PC-3 (cell line): ENCODE data around the gene SEPTIN5. TPM values are rescaled to one million over a fixed set of nuclear protein-coding genes. Genes with fewer than 3 reads are reported as not detected.

Experiments used
- ATAC-seq: fragments of 200-7000 bp; cut with Tn5 transposase; 2 replicates; pipeline ENCODE4 v1.9.1; 2020; ENCODE audit warnings: mild to moderate bottlenecking, moderate library complexity
- BruUV-seq: library from RNA; stranded (reverse); fragments of 400-500 nt; replicated peaks from 2 replicates; lab custom pipeline; 2021; lab: Mats Ljungman, UMichigan
- CTCF ChIA-PET: fragments of 300-600 bp; sonication (Branson Sonifier 250); formaldehyde crosslinking; loops from one replicate; lab custom pipeline; 2022; ENCODE audit warnings: antibody characterized with exemption; lab: Charles Lee
- POLR2A ChIA-PET: fragments of 300-600 bp; sonication (Branson Sonifier 250); formaldehyde crosslinking; loops from one replicate; lab custom pipeline; 2022; ENCODE audit warnings: antibody characterized with exemption; ENCODE audit not compliant: unreplicated experiment; lab: Charles Lee
- DNase-seq: peaks from one replicate; pipeline ENCODE4 v3.0.0-alpha.2; 2015
- H2AFZ ChIP-seq: fragments of 300-600 bp; sonication (generic); 2 replicates; pipeline ENCODE4 v1.6.0; 2016; ENCODE audit warnings: antibody characterized with exemption, low read length
- H3F3A ChIP-seq: fragments of 300-600 bp; sonication (generic); one replicate; pipeline ENCODE4 v1.6.0; 2017; ENCODE audit warnings: antibody characterized with exemption, low read length, control low read depth, mild to moderate bottlenecking; ENCODE audit not compliant: unreplicated experiment
- H3K27ac ChIP-seq: fragments of 300-600 bp; sonication (generic); 2 replicates; pipeline ENCODE4 v1.5.1; 2016; ENCODE audit warnings: mild to moderate bottlenecking, low read length
- H3K27me3 ChIP-seq: fragments of 300-600 bp; sonication (generic); 2 replicates; pipeline ENCODE4 v1.6.1; 2016; ENCODE audit warnings: low read length, mixed read lengths
- H3K36me3 ChIP-seq: fragments of 300-600 bp; sonication (generic); 2 replicates; pipeline ENCODE4 v1.6.1; 2016; ENCODE audit warnings: low read depth, mixed run types, low read length, mixed read lengths
- H3K4me1 ChIP-seq: fragments of 300-600 bp; sonication (generic); 2 replicates; pipeline ENCODE4 v1.5.1; 2016; ENCODE audit warnings: low read length; ENCODE audit not compliant: insufficient read depth
- H3K4me2 ChIP-seq: fragments of 300-600 bp; sonication (generic); 2 replicates; pipeline ENCODE4 v1.6.0; 2016; ENCODE audit warnings: low read length
- H3K4me3 ChIP-seq: fragments of 300-600 bp; sonication (generic); 2 replicates; pipeline ENCODE4 v1.5.1; 2016; ENCODE audit warnings: mild to moderate bottlenecking, low read length, mixed read lengths
- H3K79me2 ChIP-seq: fragments of 300-600 bp; sonication (generic); 2 replicates; pipeline ENCODE4 v1.6.1; 2017; ENCODE audit warnings: low read length, mixed read lengths
- H3K9ac ChIP-seq: fragments of 300-600 bp; sonication (generic); 2 replicates; pipeline ENCODE4 v1.6.0; 2016; ENCODE audit warnings: mild to moderate bottlenecking, low read length
- H3K9me2 ChIP-seq: fragments of 300-600 bp; sonication (generic); replicated peaks from 2 replicates; pipeline ENCODE4 v1.6.1; 2016; ENCODE audit warnings: mixed run types, low read length, mixed read lengths
- H3K9me3 ChIP-seq: fragments of 300-600 bp; sonication (generic); 2 replicates; pipeline ENCODE4 v1.6.1; 2016; ENCODE audit warnings: low read length, mixed read lengths
- H4K20me1 ChIP-seq: fragments of 300-600 bp; sonication (generic); 2 replicates; pipeline ENCODE4 v1.6.1; 2016; ENCODE audit warnings: low read length, mixed read lengths
- EZH2 ChIP-seq: fragments of 300-600 bp; sonication (generic); IDR thresholded peaks from one replicate; pipeline ENCODE4 v1.6.1; 2017; ENCODE audit warnings: antibody characterized with exemption, mild to moderate bottlenecking, low read length; ENCODE audit not compliant: unreplicated experiment
- EZH2phosphoT487 ChIP-seq: fragments of 300-600 bp; sonication (generic); IDR thresholded peaks from 2 replicates; pipeline ENCODE4 v1.6.1; 2018; ENCODE audit warnings: mild to moderate bottlenecking, antibody characterized with exemption, low read length, borderline replicate concordance
- intact Hi-C: fragments of 100-400 bp; cut with micrococcal nuclease; formaldehyde crosslinking; loops from 2 replicates; pipeline ENCODE4 v1.9.0; 2023
- total RNA-seq: library from RNA; depleted of rRNA; stranded (reverse); fragments of >200 nt; gene quantifications from 2 replicates; pipeline ENCODE4 v1.2.3, GENCODE V29; 2014
- TF ChIP-seq, protein P1 (sequence below): fragments of 300-600 bp; sonication (generic); conservative IDR thresholded peaks from 2 replicates; pipeline ENCODE4 v1.5.1; 2017; ENCODE audit warnings: antibody characterized with exemption, low read depth, mild to moderate bottlenecking, low read length

SEPTIN5 gene
- total RNA-seq, 1 experiment from 2014 or later = 27.5 TPM

DNA sequence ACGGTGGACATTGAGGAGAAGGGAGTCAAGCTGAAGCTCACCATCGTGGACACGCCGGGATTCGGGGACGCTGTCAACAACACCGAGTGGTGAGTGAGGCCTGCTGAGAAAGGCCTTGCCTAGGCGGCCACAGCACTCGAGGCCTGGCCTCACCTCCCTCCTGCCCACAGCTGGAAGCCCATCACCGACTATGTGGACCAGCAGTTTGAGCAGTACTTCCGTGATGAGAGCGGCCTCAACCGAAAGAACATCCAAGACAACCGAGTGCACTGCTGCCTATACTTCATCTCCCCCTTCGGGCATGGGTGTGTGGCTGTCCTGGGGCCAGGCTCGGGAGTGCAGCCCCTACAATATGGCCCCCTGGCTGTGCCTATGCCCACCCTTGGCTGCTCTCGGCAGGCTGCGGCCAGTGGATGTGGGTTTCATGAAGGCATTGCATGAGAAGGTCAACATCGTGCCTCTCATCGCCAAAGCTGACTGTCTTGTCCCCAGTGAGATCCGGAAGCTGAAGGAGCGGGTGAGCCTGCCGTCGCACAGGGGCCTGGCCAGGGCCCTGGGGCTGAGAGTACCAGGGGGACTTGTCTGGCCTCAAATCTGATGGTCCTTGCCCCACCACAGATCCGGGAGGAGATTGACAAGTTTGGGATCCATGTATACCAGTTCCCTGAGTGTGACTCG is 6.0 kb downstream of the SEPTIN5 start:
- no peaks in the 10 kb centered on the region for H3F3A ChIP-seq
- CTCF ChIA-PET = no interaction called here
- no peak for DNase-seq
- POLR2A ChIA-PET = no interaction called here
- H3K9me3 ChIP-seq = no peaks in the 10 kb centered on the region
- no peak overlapping the region for H3K4me3 ChIP-seq
- H3K9ac ChIP-seq = no peak overlapping the region
- intact Hi-C loops = no loop called here
- no peaks in the 10 kb centered on the region for H3K4me1 ChIP-seq
- no peaks in the 10 kb centered on the region for H3K9me2 ChIP-seq
- BruUV-seq = no TSS peak
- H3K79me2 ChIP-seq = no peaks in the 10 kb centered on the region
- TF ChIP-seq EZH2phosphoT487 = no peak
- no peak for TF ChIP-seq EZH2
- TF ChIP-seq, protein P1, sequence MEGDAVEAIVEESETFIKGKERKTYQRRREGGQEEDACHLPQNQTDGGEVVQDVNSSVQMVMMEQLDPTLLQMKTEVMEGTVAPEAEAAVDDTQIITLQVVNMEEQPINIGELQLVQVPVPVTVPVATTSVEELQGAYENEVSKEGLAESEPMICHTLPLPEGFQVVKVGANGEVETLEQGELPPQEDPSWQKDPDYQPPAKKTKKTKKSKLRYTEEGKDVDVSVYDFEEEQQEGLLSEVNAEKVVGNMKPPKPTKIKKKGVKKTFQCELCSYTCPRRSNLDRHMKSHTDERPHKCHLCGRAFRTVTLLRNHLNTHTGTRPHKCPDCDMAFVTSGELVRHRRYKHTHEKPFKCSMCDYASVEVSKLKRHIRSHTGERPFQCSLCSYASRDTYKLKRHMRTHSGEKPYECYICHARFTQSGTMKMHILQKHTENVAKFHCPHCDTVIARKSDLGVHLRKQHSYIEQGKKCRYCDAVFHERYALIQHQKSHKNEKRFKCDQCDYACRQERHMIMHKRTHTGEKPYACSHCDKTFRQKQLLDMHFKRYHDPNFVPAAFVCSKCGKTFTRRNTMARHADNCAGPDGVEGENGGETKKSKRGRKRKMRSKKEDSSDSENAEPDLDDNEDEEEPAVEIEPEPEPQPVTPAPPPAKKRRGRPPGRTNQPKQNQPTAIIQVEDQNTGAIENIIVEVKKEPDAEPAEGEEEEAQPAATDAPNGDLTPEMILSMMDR = no peak
- ATAC-seq = no peak
- no peaks in the 10 kb centered on the region for H4K20me1 ChIP-seq
- no peaks in the 10 kb centered on the region for H3K27me3 ChIP-seq
- H3K36me3 ChIP-seq = no peaks in the 10 kb centered on the region
- no peak overlapping the region for H3K27ac ChIP-seq
- no peak overlapping the region for H2AFZ ChIP-seq
- no peak overlapping the region for H3K4me2 ChIP-seq

- Histone ChIP-seq H3K36me3 (no peaks in the 10 kb centered on the region), H3K9ac (no peak overlapping the region), H3K4me3 (no peak overlapping the region), H3K4me2 (no peak overlapping the region), H3K9me2 (no peaks in the 10 kb centered on the region), H3F3A (no peaks in the 10 kb centered on the region), H4K20me1 (no peaks in the 10 kb centered on the region), H3K9me3 (no peaks in the 10 kb centered on the region), H3K4me1 (no peaks in the 10 kb centered on the region), H2AFZ (no peak overlapping the region), H3K27me3 (no peaks in the 10 kb centered on the region), H3K79me2 (no peaks in the 10 kb centered on the region), H3K27ac (no peak overlapping the region)
- TF ChIP-seq EZH2phosphoT487 = no peak
- TF ChIP-seq, protein P1 = no peak
- TF ChIP-seq EZH2 = no peak
- intact Hi-C loops = no loop called here
- no peak for DNase-seq
- ChIA-PET CTCF (no interaction called here), POLR2A (no interaction called here)
- ATAC-seq = no peak
- BruUV-seq = no TSS peak
Observed at GRCh38 chr22:19720999-19721329, 6.7 kb downstream of the SEPTIN5 start.

DNA sequence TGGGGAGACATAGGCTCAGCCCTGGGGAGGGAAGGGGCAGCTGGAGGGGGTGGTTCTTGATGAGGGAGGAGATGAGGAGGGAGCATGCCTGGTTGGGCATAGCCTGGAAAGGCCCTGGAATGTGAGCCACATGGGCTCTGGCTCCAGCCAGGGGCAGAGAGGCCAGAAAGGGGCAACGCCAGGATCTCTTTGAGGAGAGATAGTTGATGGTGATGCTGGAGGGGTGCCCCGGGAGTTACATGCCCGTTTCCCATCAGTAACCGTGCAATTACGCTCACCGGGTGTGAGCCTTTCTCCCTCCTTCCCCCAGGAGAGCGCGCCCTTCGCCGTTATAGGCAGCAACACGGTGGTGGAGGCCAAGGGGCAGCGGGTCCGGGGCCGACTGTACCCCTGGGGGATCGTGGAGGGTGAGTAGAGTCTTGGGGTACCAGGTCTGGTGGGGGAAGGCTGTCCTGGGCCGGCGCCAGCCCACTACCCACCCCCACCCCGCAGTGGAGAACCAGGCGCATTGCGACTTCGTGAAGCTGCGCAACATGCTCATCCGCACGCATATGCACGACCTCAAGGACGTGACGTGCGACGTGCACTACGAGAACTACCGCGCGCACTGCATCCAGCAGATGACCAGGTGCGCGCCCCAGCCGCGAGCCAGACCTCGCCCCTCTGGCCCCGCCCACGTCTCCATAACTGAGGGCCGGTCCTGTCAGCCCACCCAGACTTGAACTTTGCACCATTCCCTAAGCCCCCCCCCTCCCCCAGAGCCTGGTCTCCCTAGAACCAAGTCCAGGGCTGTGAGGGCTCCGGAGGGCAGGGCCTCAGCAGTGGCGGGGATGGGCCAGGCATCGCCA is 7.3 kb downstream of the SEPTIN5 start:
- no peak for ATAC-seq
- H2AFZ ChIP-seq = no peak overlapping the region
- H3K9me3 ChIP-seq = no peaks in the 10 kb centered on the region
- CTCF ChIA-PET = no interaction called here
- POLR2A ChIA-PET = no interaction called here
- intact Hi-C loops = no loop called here
- DNase-seq = no peak
- TF ChIP-seq EZH2 (no peak), EZH2phosphoT487 (no peak)
- TF ChIP-seq, protein P1 = no peak
- no peaks in the 10 kb centered on the region for H3K9me2 ChIP-seq
- H3K79me2 ChIP-seq = no peaks in the 10 kb centered on the region
- no peak overlapping the region for H3K4me3 ChIP-seq
- H3K27me3 ChIP-seq = no peaks in the 10 kb centered on the region
- H3K4me2 ChIP-seq = no peak overlapping the region
- H3K9ac ChIP-seq = no peak overlapping the region
- BruUV-seq = no TSS peak
- H4K20me1 ChIP-seq = no peaks in the 10 kb centered on the region
- H3K4me1 ChIP-seq = no peaks in the 10 kb centered on the region
- no peaks in the 10 kb centered on the region for H3F3A ChIP-seq
- no peaks in the 10 kb centered on the region for H3K36me3 ChIP-seq
- no peak overlapping the region for H3K27ac ChIP-seq
